Epithelial cell of proximal tubule (primary cell): ENCODE measurements around the gene MLKL. TPM values are rescaled to one million over a fixed set of nuclear protein-coding genes. Genes with fewer than 3 reads are reported as not detected.

Experiments used
- DNase-seq: peaks from one replicate; pipeline ENCODE4 v3.0.0-alpha.2; 2011; ENCODE audit warnings: low read depth
- H3K4me3 ChIP-seq: 2 replicates; pipeline ENCODE4 v1.5.1; 2011; ENCODE audit warnings: low read depth, mild to moderate bottlenecking, low read length
- total RNA-seq: library from RNA; depleted of rRNA; stranded (reverse); fragments of >200 nt; gene quantifications from 2 replicates; pipeline ENCODE4 v1.2.3, GENCODE V29; 2015
- TF ChIP-seq, protein P1 (sequence below): conservative IDR thresholded peaks from 2 replicates; pipeline ENCODE4 v1.5.1; 2012; ENCODE audit warnings: low read depth, mild to moderate bottlenecking, low read length

MLKL gene
- total RNA-seq, 1 donor from 2014 or later: 16.9 TPM

DNA sequence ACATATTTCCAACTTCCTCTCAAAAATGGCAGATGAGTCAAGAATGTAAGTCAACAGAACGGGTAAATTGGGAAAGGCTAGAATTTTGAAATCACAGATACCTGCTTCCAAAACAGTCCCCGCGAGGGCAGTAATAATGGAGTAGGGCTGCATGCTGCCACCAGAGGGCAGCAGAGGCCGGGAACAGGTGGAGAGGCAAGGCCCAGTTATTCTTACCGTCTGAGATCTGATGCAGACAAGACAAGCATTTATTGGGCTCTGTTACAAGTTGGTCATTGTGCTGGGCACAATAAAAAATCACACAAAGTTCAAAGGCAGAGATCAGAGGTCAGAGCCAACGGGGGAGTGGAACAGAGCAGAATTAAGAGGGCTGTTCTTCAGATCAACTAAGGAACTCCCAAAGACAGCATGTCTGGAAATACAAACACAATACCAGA is 8.8 kb upstream of the MLKL start:
- TF ChIP-seq, protein P1, sequence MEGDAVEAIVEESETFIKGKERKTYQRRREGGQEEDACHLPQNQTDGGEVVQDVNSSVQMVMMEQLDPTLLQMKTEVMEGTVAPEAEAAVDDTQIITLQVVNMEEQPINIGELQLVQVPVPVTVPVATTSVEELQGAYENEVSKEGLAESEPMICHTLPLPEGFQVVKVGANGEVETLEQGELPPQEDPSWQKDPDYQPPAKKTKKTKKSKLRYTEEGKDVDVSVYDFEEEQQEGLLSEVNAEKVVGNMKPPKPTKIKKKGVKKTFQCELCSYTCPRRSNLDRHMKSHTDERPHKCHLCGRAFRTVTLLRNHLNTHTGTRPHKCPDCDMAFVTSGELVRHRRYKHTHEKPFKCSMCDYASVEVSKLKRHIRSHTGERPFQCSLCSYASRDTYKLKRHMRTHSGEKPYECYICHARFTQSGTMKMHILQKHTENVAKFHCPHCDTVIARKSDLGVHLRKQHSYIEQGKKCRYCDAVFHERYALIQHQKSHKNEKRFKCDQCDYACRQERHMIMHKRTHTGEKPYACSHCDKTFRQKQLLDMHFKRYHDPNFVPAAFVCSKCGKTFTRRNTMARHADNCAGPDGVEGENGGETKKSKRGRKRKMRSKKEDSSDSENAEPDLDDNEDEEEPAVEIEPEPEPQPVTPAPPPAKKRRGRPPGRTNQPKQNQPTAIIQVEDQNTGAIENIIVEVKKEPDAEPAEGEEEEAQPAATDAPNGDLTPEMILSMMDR: peak; percentile 98
- DNase-seq: no peak
- H3K4me3 ChIP-seq: no peak overlapping the region

DNA sequence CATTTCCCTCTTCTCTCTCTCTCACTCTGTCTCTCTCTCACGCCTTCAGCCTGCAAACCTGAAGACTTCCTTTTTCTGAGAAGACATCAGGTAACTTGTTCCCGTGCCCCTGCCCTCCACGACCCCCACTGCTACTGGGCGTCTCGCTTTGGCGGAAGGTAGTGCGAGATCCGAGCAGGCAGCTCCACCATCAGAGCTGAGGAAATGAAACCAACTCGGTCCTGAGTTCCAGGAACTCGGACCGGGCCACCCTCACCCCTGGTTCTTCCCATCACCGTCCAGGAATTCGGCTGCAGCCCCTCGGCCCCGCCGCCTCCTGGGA is 585 bp downstream of the MLKL start:
- DNase-seq: no peak
- TF ChIP-seq, protein P1: no peak
- peak overlapping the region; percentile 93 for H3K4me3 ChIP-seq

DNA sequence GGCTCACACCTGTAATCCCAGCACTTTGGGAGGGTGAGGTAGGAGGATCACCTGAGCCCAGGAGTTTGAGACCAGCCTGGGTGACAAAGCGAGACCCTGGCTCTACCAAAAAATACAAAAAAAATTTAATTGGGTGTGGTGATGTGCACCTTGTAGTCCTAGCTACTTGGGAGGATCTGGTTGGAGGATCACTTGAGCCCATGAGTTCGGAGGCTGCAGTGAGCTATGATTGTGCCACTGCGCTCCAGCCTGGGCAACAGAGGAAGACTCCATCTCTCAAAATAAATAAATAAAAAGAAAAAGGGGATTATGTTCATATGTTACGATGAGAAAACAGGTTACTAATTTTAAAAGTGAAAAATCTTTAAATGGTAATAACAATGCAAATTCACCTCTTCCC is 996 bp downstream of the MLKL start:
- TF ChIP-seq, protein P1: no peak
- peak overlapping the region; percentile 93 for H3K4me3 ChIP-seq
- DNase-seq: no peak

DNA sequence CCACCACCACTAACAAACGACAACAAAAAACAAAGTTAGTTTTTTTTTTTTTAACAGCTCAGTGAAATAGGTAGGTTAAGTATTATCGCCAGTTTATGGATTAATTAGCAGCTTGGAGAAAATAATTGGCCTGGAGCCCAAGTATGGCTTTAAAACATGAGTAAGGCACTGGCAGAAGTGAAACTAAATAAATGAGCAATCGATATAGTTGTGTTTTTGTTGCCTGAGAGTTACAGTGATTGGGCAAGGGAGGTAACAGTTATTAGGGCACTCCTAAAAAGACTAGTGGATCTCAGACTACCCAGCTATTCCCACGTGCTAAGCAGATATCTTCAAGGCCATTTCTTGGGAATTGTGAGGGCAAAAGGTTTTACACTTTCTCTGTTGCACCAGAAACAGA is 2.4 kb downstream of the MLKL start:
- TF ChIP-seq, protein P1: no peak
- peak overlapping the region; percentile 12 for H3K4me3 ChIP-seq
- DNase-seq: no peak

DNA sequence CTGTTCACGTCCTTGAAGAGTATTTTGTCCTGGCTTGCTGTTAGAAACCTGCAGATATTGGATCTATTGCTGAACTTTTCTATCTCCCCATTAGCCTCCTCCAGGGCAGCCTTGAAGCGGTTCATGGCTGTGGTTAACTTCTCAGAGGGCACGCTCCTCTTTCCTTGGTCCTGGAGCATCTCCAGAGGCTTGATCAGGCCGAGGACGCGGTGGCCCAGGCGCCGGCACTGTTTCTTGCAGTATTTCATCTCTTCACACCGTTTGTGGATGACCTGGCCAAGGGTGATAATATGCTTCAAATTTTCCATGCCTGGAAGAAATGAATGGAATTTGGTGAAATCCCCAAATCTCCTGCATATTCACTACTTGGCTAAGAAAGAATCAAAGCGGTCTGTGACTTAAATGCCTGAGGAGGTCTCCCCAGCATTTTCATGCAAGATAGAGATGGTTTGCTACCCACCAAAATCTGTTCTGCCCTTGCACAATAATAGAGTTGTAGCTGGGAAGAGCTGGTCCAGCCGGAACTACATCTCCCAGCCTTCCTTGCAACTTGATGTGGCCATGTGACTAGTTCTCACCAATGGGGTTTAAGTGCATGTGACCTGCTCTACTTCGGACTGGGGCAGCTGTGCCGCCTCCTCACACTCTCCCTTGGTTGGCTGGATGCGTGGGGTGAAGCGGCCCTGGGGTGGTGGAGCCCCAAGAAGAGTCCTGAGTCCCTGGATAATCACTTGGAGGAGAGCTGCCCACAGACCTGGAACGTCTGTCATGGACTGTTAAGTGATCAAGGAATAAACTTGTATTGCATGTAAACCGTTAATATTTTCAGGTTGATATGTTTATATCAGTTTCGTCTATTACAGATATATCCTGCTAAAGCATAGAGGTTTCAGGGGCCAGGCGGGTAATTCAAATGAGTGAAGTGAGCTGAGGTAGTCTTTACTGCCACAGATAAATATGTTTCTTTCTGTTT is 4.9 kb downstream of the MLKL start:
- TF ChIP-seq, protein P1: no peak
- H3K4me3 ChIP-seq: peak overlapping the region; percentile 46
- peak; percentile 53 for DNase-seq

DNA sequence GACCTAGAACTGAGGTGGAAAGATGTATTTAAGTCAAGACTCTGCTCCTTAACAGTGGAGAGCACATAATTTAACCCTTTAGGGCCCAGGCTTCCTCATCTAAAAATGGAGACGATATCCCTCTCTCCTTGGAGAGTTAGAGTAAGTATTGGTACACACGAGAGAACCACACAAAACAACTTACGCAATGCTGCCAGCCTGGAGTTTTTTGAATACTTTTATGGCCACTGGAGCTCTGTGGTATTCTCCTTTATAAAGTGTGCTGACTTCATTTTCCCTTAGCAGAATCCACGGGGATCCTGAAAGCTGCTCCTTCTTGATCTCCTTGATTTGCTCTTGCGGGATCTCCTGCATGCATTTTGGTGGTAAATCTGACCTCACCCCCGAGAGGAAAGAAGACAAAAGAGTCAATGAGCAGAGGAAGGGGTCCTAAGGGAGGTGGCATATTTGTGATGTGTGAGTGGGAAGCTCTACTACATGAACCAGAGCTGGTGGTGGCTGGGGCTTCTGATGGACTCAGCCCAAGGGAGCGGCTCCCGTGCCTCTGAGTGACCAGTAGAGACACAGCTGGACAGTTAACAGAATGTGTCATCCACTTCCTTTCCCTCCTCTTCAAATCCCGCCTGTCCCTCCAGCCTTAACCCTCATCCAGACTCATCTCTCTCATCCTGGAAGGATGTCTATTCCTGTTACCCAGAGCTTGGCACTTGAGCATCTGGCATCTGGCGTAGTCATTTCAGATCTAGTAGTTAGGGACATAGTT is 9.4 kb downstream of the MLKL start:
- TF ChIP-seq, protein P1: no peak
- DNase-seq: no peak
- no peak overlapping the region for H3K4me3 ChIP-seq
